Trophoblast cell (in vitro differentiated cells and primary cell): ENCODE data around the gene THADA.

Experiments used
- DNase-seq, 2 donors: peaks; one replicate each; pipeline ENCODE4 v3.0.0-alpha.2; 2016
- H2AFZ ChIP-seq: 2 replicates; pipeline ENCODE4 v1.6.1; 2013; ENCODE audit warnings: low read length, moderate library complexity, mild to moderate bottlenecking; ENCODE audit not compliant: insufficient read depth, poor library complexity
- H2AK5ac ChIP-seq: 2 replicates; pipeline ENCODE4 v1.6.1; 2013; ENCODE audit warnings: mild to moderate bottlenecking, low read length
- H2BK120ac ChIP-seq: 2 replicates; pipeline ENCODE4 v1.6.1; 2013; ENCODE audit warnings: low read length, mild to moderate bottlenecking, moderate library complexity; ENCODE audit not compliant: insufficient read depth, poor library complexity
- H2BK12ac ChIP-seq: 2 replicates; pipeline ENCODE4 v1.6.1; 2013; ENCODE audit warnings: mild to moderate bottlenecking, low read length, moderate library complexity
- H2BK5ac ChIP-seq: 2 replicates; pipeline ENCODE4 v1.6.1; 2013; ENCODE audit warnings: low read length, low read depth, moderate library complexity, mild to moderate bottlenecking; ENCODE audit not compliant: poor library complexity
- H3K14ac ChIP-seq: 2 replicates; pipeline ENCODE4 v1.6.1; 2013; ENCODE audit warnings: mild to moderate bottlenecking, low read length
- H3K18ac ChIP-seq: 2 replicates; pipeline ENCODE4 v1.6.1; 2013; ENCODE audit warnings: mild to moderate bottlenecking, low read length
- H3K23ac ChIP-seq: 2 replicates; pipeline ENCODE4 v1.6.1; 2013; ENCODE audit warnings: low read length
- H3K27ac ChIP-seq: 2 replicates; pipeline ENCODE4 v1.5.1; 2013; ENCODE audit warnings: low read depth, mild to moderate bottlenecking, inconsistent platforms, low read length, moderate library complexity
- H3K27me3 ChIP-seq: 2 replicates; pipeline ENCODE4 v1.6.1; 2013; ENCODE audit warnings: inconsistent platforms, mild to moderate bottlenecking, low read length, moderate library complexity; ENCODE audit not compliant: insufficient read depth
- H3K36me3 ChIP-seq, 2 experiments: 1 replicate in 1 of 2; 2 replicates in 1 of 2; pipeline ENCODE4 v1.6.1; 2013; ENCODE audit warnings: low read length in 2 of 2, mild to moderate bottlenecking in 2 of 2, moderate library complexity in 1 of 2; ENCODE audit not compliant: insufficient read depth in 2 of 2, control insufficient read depth in 1 of 2
- H3K4ac ChIP-seq: 2 replicates; pipeline ENCODE4 v1.6.1; 2013; ENCODE audit warnings: low read depth, mild to moderate bottlenecking, low read length, moderate library complexity
- H3K4me1 ChIP-seq, 2 experiments: 1 replicate in 1 of 2; 2 replicates in 1 of 2; pipeline ENCODE4 v1.6.1; 2013; ENCODE audit warnings: low read length in 2 of 2, mild to moderate bottlenecking in 2 of 2, moderate library complexity in 1 of 2; ENCODE audit not compliant: insufficient read depth in 2 of 2, control insufficient read depth in 1 of 2
- H3K4me2 ChIP-seq: 2 replicates; pipeline ENCODE4 v1.6.1; 2013; ENCODE audit warnings: inconsistent platforms, mild to moderate bottlenecking, low read length, moderate library complexity
- H3K4me3 ChIP-seq: 2 replicates; pipeline ENCODE4 v1.5.1; 2013; ENCODE audit warnings: mild to moderate bottlenecking, low read depth, low read length, inconsistent platforms
- H3K79me1 ChIP-seq: one replicate; pipeline ENCODE4 v1.6.1; 2013; ENCODE audit warnings: low read length
- H3K79me2 ChIP-seq: 2 replicates; pipeline ENCODE4 v1.6.1; 2013; ENCODE audit warnings: low read length, mild to moderate bottlenecking; ENCODE audit not compliant: control insufficient read depth, insufficient read depth, poor library complexity
- H3K9ac ChIP-seq: 2 replicates; pipeline ENCODE4 v1.6.1; 2013; ENCODE audit warnings: mild to moderate bottlenecking, low read length
- H3K9me3 ChIP-seq: 2 replicates; pipeline ENCODE4 v1.6.1; 2013; ENCODE audit warnings: low read depth, mild to moderate bottlenecking, control low read depth, inconsistent platforms, low read length; ENCODE audit not compliant: insufficient read depth
- H4K12ac ChIP-seq: 2 replicates; pipeline ENCODE4 v1.6.1; 2013; ENCODE audit warnings: low read depth, mild to moderate bottlenecking, low read length, moderate library complexity
- H4K8ac ChIP-seq: 2 replicates; pipeline ENCODE4 v1.6.1; 2013; ENCODE audit warnings: low read depth, mild to moderate bottlenecking, low read length, moderate library complexity
- H4K91ac ChIP-seq: one replicate; pipeline ENCODE4 v1.6.1; 2013; ENCODE audit warnings: low read depth, mild to moderate bottlenecking, low read length, moderate library complexity
- WGBS: extraction: QIAGEN DNeasy Blood & Tissue Kit; methylation state at CpG from one replicate; pipeline ENCODE4 v1.1.7; 2013; ENCODE audit warnings: missing lambda C conversion rate; ENCODE audit not compliant: insufficient read length, insufficient coverage; ENCODE audit errors: extremely low coverage; 5-methylcytosine and 5-hydroxymethylcytosine counted together

Gene THADA

DNA sequence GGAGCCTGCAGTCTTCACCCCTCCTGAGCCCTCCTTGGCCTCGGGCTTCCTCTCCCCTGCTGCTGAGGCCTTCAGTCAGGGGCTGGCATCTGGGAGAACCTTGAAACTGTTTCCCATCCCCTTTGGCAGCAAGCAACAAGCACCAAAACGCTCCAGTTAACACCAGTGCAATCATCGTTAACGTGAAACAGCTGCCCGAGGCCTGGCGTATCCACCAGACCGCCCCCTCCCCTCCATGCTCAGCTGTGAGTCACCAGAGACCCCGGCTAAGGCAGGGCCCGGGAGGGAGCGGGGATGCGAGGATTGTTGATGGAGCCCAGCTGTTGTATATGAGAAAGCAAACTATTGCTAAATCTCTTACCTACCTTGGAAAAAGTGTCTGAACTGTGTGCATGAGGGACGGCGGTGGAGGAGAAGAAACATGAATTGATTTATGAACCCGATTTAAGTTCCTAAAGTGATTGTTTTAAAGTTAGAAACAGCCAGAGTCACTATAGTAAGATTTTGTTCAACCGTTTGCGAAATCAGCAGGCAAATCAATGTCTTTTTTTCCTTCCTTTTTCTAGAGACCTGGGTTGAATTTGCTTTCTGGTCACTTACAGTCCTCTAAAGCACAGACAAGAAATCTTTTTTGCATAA is 374.6 kb downstream of the THADA start:
- peaks cover 2% of the 10 kb centered on the region for H3K9me3 ChIP-seq
- H3K4me3 ChIP-seq = no peak overlapping the region
- H3K4me1 ChIP-seq = peaks cover 29 to 39% of the 10 kb centered on the region in 2 experiments
- no peak overlapping the region for H3K23ac ChIP-seq
- H3K9ac ChIP-seq = no peak overlapping the region
- no peaks in the 10 kb centered on the region for H3K27me3 ChIP-seq
- peak overlapping the region; percentile 14 for H2BK120ac ChIP-seq
- peak overlapping the region; percentile 26 for H2BK5ac ChIP-seq
- no peak for DNase-seq
- H3K27ac ChIP-seq = peak overlapping the region; percentile 87
- no peak overlapping the region for H2AFZ ChIP-seq
- peak overlapping the region; percentile 48 for H3K4me2 ChIP-seq
- H3K18ac ChIP-seq = no peak overlapping the region
- H3K4ac ChIP-seq = no peak overlapping the region
- peak overlapping the region; percentile 17 for H4K8ac ChIP-seq
- peaks cover 15% of the 10 kb centered on the region in 2 experiments for H3K36me3 ChIP-seq
- peaks cover 24% of the 10 kb centered on the region for H3K79me2 ChIP-seq
- peak overlapping the region; percentile 12 for H2BK12ac ChIP-seq
- peaks cover 43% of the 10 kb centered on the region for H3K79me1 ChIP-seq
- WGBS = no CpG with 5 or more reads among the region's 16 CpGs
- H3K14ac ChIP-seq = peak overlapping the region; percentile 61
- peak overlapping the region; percentile 27 for H2AK5ac ChIP-seq
- peak overlapping the region; percentile 45 for H4K91ac ChIP-seq
- no peak overlapping the region for H4K12ac ChIP-seq

- Histone ChIP-seq H3K23ac (no peak overlapping the region), H3K79me2 (peaks cover 19% of the 10 kb centered on the region), H2BK12ac (peak overlapping the region; percentile 12), H4K91ac (peak overlapping the region; percentile 45), H3K18ac (no peak overlapping the region), H3K9me3 (peaks cover 2% of the 10 kb centered on the region), H3K4ac (no peak overlapping the region), H4K8ac (peak overlapping the region; percentile 17), H2BK120ac (no peak overlapping the region), H3K27ac (peak overlapping the region; percentile 87), H3K4me1 (peaks cover 29 to 39% of the 10 kb centered on the region in 2 experiments), H4K12ac (no peak overlapping the region), H3K79me1 (peaks cover 38% of the 10 kb centered on the region), H2AFZ (no peak overlapping the region), H3K4me3 (no peak overlapping the region), H3K9ac (no peak overlapping the region), H3K27me3 (no peaks in the 10 kb centered on the region), H3K4me2 (peak overlapping the region; percentile 54), H3K14ac (peak overlapping the region; percentile 61), H2BK5ac (peak overlapping the region; percentile 42), H3K36me3 (peaks cover 15% of the 10 kb centered on the region in 2 experiments), H2AK5ac (peak overlapping the region; percentile 27)
- DNase-seq = no peak
- no CpG with 5 or more reads among the region's 5 CpGs for WGBS
Observed at GRCh38 chr2:43220760-43221123, 375.1 kb downstream of the THADA start.

GRCh38 chr2:43220229-43220751 is 375.5 kb downstream of the THADA start:
- Histone ChIP-seq H2BK120ac (peak overlapping the region; percentile 59), H2BK5ac (peak overlapping the region; percentile 86), H4K8ac (peak overlapping the region; percentile 68), H3K79me2 (peaks cover 15% of the 10 kb centered on the region), H3K27me3 (no peaks in the 10 kb centered on the region), H3K4me1 (peaks cover 29 to 39% of the 10 kb centered on the region in 2 experiments), H3K79me1 (peaks cover 34% of the 10 kb centered on the region), H3K23ac (no peak overlapping the region), H3K4ac (peak overlapping the region; percentile 4), H3K36me3 (peaks cover 13 to 14% of the 10 kb centered on the region in 2 experiments), H4K12ac (peak overlapping the region; percentile 9), H3K9me3 (peaks cover 2% of the 10 kb centered on the region), H2AFZ (no peak overlapping the region), H3K18ac (peak overlapping the region; percentile 62), H2AK5ac (no peak overlapping the region), H3K4me3 (no peak overlapping the region), H4K91ac (peak overlapping the region; percentile 65), H3K27ac (peak overlapping the region; percentile 87), H3K14ac (peak overlapping the region; percentile 45), H3K4me2 (peak overlapping the region; percentile 54), H2BK12ac (peak overlapping the region; percentile 9), H3K9ac (no peak overlapping the region)
- no CpG with 5 or more reads among the region's 10 CpGs for WGBS
- DNase-seq = peak in 1 of 2 donors; percentile 38

GRCh38 chr2:43219383-43220228 is 376.2 kb downstream of the THADA start:
- Histone ChIP-seq H3K79me2 (peaks cover 8% of the 10 kb centered on the region), H3K27ac (peak overlapping the region; percentile 87), H3K4ac (peak overlapping the region; percentile 4), H3K4me2 (peak overlapping the region; percentile 54), H2AK5ac (peak overlapping the region; percentile 0), H3K9ac (peak overlapping the region; percentile 6), H3K23ac (no peak overlapping the region), H3K14ac (peak overlapping the region; percentile 45), H4K12ac (peak overlapping the region; percentile 9), H2BK12ac (peak overlapping the region; percentile 9), H3K9me3 (peaks cover 2% of the 10 kb centered on the region), H3K36me3 (peaks cover 7% of the 10 kb centered on the region in 2 experiments), H2AFZ (peak overlapping the region; percentile 21), H3K27me3 (no peaks in the 10 kb centered on the region), H3K18ac (peak overlapping the region; percentile 62), H3K4me3 (peak overlapping the region; percentile 23), H4K8ac (peak overlapping the region; percentile 68), H4K91ac (peak overlapping the region; percentile 65), H3K79me1 (peaks cover 28% of the 10 kb centered on the region), H3K4me1 (peaks cover 24 to 35% of the 10 kb centered on the region in 2 experiments), H2BK5ac (peak overlapping the region; percentile 86), H2BK120ac (peak overlapping the region; percentile 59)
- DNase-seq = peak; percentile 65 to 75
- no CpG with 5 or more reads among the region's 35 CpGs for WGBS
